Caco-2 (cell line): ENCODE data around the gene MIER3. TPM values are rescaled to one million over a fixed set of nuclear protein-coding genes. Genes with fewer than 3 reads are reported as not detected.

Experiments
- Bru-seq: library from RNA; stranded (reverse); fragments of 400-500 nt; gene quantifications from one replicate; lab custom pipeline; 2021; lab: Mats Ljungman, UMichigan
- BruChase-seq, 2 experiments: library from RNA; stranded (reverse); fragments of 400-500 nt; gene quantifications; one replicate each; lab custom pipeline; 2021; lab: Mats Ljungman, UMichigan
- BruUV-seq: library from RNA; stranded (reverse); fragments of 400-500 nt; replicated peaks from 2 replicates; lab custom pipeline; 2021; lab: Mats Ljungman, UMichigan
- CTCF ChIA-PET: fragments of 300-600 bp; sonication (Branson Sonifier 250); formaldehyde crosslinking; loops from one replicate; lab custom pipeline; 2022; ENCODE audit warnings: antibody characterized with exemption; lab: Charles Lee
- POLR2A ChIA-PET: fragments of 300-600 bp; sonication (Branson Sonifier 250); formaldehyde crosslinking; loops from one replicate; lab custom pipeline; 2022; ENCODE audit warnings: antibody characterized with exemption; lab: Charles Lee
- DNase-seq, 2 experiments: peaks; one replicate each; pipeline versions ENCODE4 v3.0.0 to v3.0.0-alpha.2; 2020 to 2022
- H3K27me3 ChIP-seq: replicated peaks from 2 replicates; pipeline ENCODE4 v1.6.0; 2011; ENCODE audit warnings: low read length; ENCODE audit not compliant: control insufficient read depth, insufficient read depth
- H3K36me3 ChIP-seq: 2 replicates; pipeline ENCODE4 v1.5.1; 2011; ENCODE audit warnings: low read length; ENCODE audit not compliant: control insufficient read depth, insufficient read depth
- H3K4me1 ChIP-seq: fragments of 250-450 bp; sonication (Bioruptor Pico); 2 replicates; pipeline ENCODE4 v1.5.1; 2020; ENCODE audit warnings: mild to moderate bottlenecking
- H3K4me3 ChIP-seq: 2 replicates; pipeline ENCODE4 v1.5.1; 2011; ENCODE audit warnings: low read depth, mild to moderate bottlenecking, control low read depth, low read length
- H3K9me3 ChIP-seq: fragments of 250-450 bp; sonication (Bioruptor Pico); 2 replicates; pipeline ENCODE4 v1.5.1; 2020; ENCODE audit warnings: mild to moderate bottlenecking, moderate library complexity
- H3K27ac Mint-ChIP-seq: one replicate; pipeline ENCODE4 v1.8.0; 2022; ENCODE audit warnings: mixed read lengths; ENCODE audit not compliant: unreplicated experiment
- H3K27me3 Mint-ChIP-seq: one replicate; pipeline ENCODE4 v1.8.0; 2022; ENCODE audit warnings: mixed read lengths; ENCODE audit not compliant: insufficient read depth, unreplicated experiment
- H3K36me3 Mint-ChIP-seq: one replicate; pipeline ENCODE4 v1.8.0; 2022; ENCODE audit warnings: mild to moderate bottlenecking, mixed read lengths; ENCODE audit not compliant: insufficient read depth, unreplicated experiment
- H3K4me1 Mint-ChIP-seq: one replicate; pipeline ENCODE4 v1.8.0; 2022; ENCODE audit warnings: low read depth, mixed read lengths; ENCODE audit not compliant: unreplicated experiment
- H3K4me3 Mint-ChIP-seq: one replicate; pipeline ENCODE4 v1.8.0; 2022; ENCODE audit warnings: mild to moderate bottlenecking, moderate library complexity, mixed read lengths; ENCODE audit not compliant: unreplicated experiment
- H3K9me3 Mint-ChIP-seq: one replicate; pipeline ENCODE4 v1.8.0; 2022; ENCODE audit warnings: mixed read lengths; ENCODE audit not compliant: unreplicated experiment
- CTCF ChIP-seq, 2 experiments: fragments of 200-600 bp in 1 of 2; IDR thresholded peaks; 1 replicate in 1 of 2; 2 replicates in 1 of 2; pipeline versions ENCODE4 v1.5.1 to v1.8.0; 2011 to 2022; ENCODE audit warnings: antibody characterized with exemption in 1 of 2, control low read depth in 1 of 2, inconsistent platforms in 1 of 2, low read depth in 1 of 2, low read length in 1 of 2, mild to moderate bottlenecking in 1 of 2, moderate library complexity in 1 of 2; ENCODE audit not compliant: insufficient read depth in 1 of 2, severe bottlenecking in 1 of 2, unreplicated experiment in 1 of 2
- intact Hi-C: fragments of 100-400 bp; cut with micrococcal nuclease; formaldehyde crosslinking; loops from one replicate; pipeline ENCODE4 v1.10.0; 2022; ENCODE audit not compliant: unreplicated experiment
- long read RNA-seq: library from polyadenylated mRNA; stranded (forward); transcript quantifications from one replicate; pipeline ENCODE4 v2.0.0, GENCODE V29; 2022
- total RNA-seq: library from RNA; stranded (reverse); gene quantifications from 2 replicates; pipeline ENCODE4 v1.2.3, GENCODE V29; 2022

MIER3 gene
- total RNA-seq (52.7 and 54.0 TPM in 2 replicates), Bru-seq, nascent RNA (percentile 95 among the genes with signal in this experiment), BruChase-seq, experiment 1, labeled RNA remaining after a 2-hour chase (percentile 97 among the genes with signal in this experiment), BruChase-seq, experiment 2, labeled RNA remaining after a 6-hour chase (percentile 87 among the genes with signal in this experiment)
- long read RNA-seq, partial matches to known transcripts, result 2 of 21 reads
- long read RNA-seq, other reads (novel, unspliced or antisense), result 19 of 21 reads

GRCh38 chr5:56951946-56952691, at the start of gene MIER3:
TSS of gene MIER3 (minus strand) at chr5:56952123. CDS start at chr5:56952102, 21 bp downstream.
- peaks cover 37% of the 10 kb centered on the region for H3K36me3 Mint-ChIP-seq
- peaks cover 11% of the 10 kb centered on the region for H3K4me1 Mint-ChIP-seq
- peak within 1 kb of the TSS; percentile 73 for H3K4me3 Mint-ChIP-seq

GRCh38 chr5:56995596-56995995, 43.7 kb upstream of the MIER3 start:
- TF ChIP-seq CTCF (IDR thresholded peaks at IDR 0.05; ENCODE audit: insufficient read depth in 1 of 2, low read depth in 1 of 2, low read length in 1 of 2, severe bottlenecking in 1 of 2, unreplicated experiment in 1 of 2), result no peak
- H3K4me3 ChIP-seq, result no peak overlapping the region
- H3K4me3 Mint-ChIP-seq, result no peak overlapping the region
- no peak for DNase-seq
- H3K4me1 Mint-ChIP-seq, result no peaks in the 10 kb centered on the region
- H3K27me3 ChIP-seq, result no peaks in the 10 kb centered on the region
- H3K9me3 Mint-ChIP-seq, result no peaks in the 10 kb centered on the region
- no peaks in the 10 kb centered on the region for H3K36me3 ChIP-seq
- CTCF ChIA-PET, result no interaction called here
- H3K27ac Mint-ChIP-seq, result no peak overlapping the region
- H3K36me3 Mint-ChIP-seq, result no peaks in the 10 kb centered on the region
- POLR2A ChIA-PET, result no interaction called here
- intact Hi-C loops, result loop anchor here (5.0 kb wide), 1 partner anchor 87 kb away; no protein-coding TSS in a partner anchor
- no peaks in the 10 kb centered on the region for H3K27me3 Mint-ChIP-seq
- peaks cover 7% of the 10 kb centered on the region; the same call in 1 of the 2 replicates for H3K9me3 ChIP-seq
- H3K4me1 ChIP-seq, result no peaks in the 10 kb centered on the region
- no TSS peak for BruUV-seq

More at GRCh38 chr5:56951946-56952691, at the start of gene MIER3:
- H3K9me3 Mint-ChIP-seq, result no peaks in the 10 kb centered on the region
- peak within 1 kb of the TSS; percentile 94 for H3K4me3 ChIP-seq
- DNase-seq, result peak; percentile 81 to 90
- H3K36me3 ChIP-seq, result no peaks in the 10 kb centered on the region; the same call in 1 of the 2 replicates
- H3K4me1 ChIP-seq, result peaks cover 25% of the 10 kb centered on the region
- intact Hi-C loops, result loop anchor here (1.0 to 2.0 kb wide), 4 partner anchors 26 to 221 kb away; partner anchors contain the start of gene SETD9
- no peaks in the 10 kb centered on the region for H3K27me3 Mint-ChIP-seq
- no peaks in the 10 kb centered on the region for H3K9me3 ChIP-seq
- TF ChIP-seq CTCF (IDR thresholded peaks at IDR 0.05; ENCODE audit: insufficient read depth in 1 of 2, low read depth in 1 of 2, low read length in 1 of 2, severe bottlenecking in 1 of 2, unreplicated experiment in 1 of 2), result no peak
- BruUV-seq, result no TSS peak
- CTCF ChIA-PET, result no interaction called here
- H3K27me3 ChIP-seq, result no peaks in the 10 kb centered on the region
- H3K27ac Mint-ChIP-seq, result peak within 1 kb of the TSS; percentile 72
- POLR2A ChIA-PET, result no interaction called here

- intact Hi-C loops, result no loop called here
Measured at GRCh38 chr5:56993241-56993640, 41.3 kb upstream of the MIER3 start.

More at GRCh38 chr5:56993241-56993640, 41.3 kb upstream of the MIER3 start:
- ChIA-PET POLR2A (no interaction called here), CTCF (no interaction called here)
- Histone ChIP-seq H3K4me1 (no peaks in the 10 kb centered on the region), H3K27me3 (no peaks in the 10 kb centered on the region), H3K4me3 (no peak overlapping the region), H3K36me3 (no peaks in the 10 kb centered on the region), H3K9me3 (no peaks in the 10 kb centered on the region)
- TF ChIP-seq CTCF (IDR thresholded peaks at IDR 0.05; ENCODE audit: insufficient read depth in 1 of 2, low read depth in 1 of 2, low read length in 1 of 2, severe bottlenecking in 1 of 2, unreplicated experiment in 1 of 2), result no peak
- Mint-ChIP-seq H3K4me1 (no peaks in the 10 kb centered on the region), H3K27me3 (no peaks in the 10 kb centered on the region), H3K9me3 (no peaks in the 10 kb centered on the region), H3K4me3 (no peak overlapping the region), H3K36me3 (no peaks in the 10 kb centered on the region), H3K27ac (no peak overlapping the region)
- no TSS peak for BruUV-seq
- DNase-seq, result no peak
